Measurements from ENCODE around the gene PSMB9. TPM values are rescaled to one million over a fixed set of nuclear protein-coding genes. Genes with fewer than 3 reads are reported as not detected.

Gene PSMB9
- total RNA-seq, 3 donors from 2014 or later (not counting 1 experiment from before 2014, with no cell fraction given) = 112 to 190 (median 182) TPM

- Mint-ChIP-seq H3K9me3 (no peaks in the 10 kb centered on the region), H3K36me3 (peaks cover 36% of the 10 kb centered on the region), H3K27me3 (ENCODE audit: low read depth in 2 of 2) (no peaks in the 10 kb centered on the region), H3K4me3 (peak overlapping the region; percentile 95), H3K4me1 (peaks cover 68 to 84% of the 10 kb centered on the region in 2 donors), H3K27ac (peak overlapping the region; percentile 96 to 100)
- H3K27ac ChIP-seq (ENCODE audit: low read length) = peak overlapping the region; percentile 80
- intact Hi-C loops (cut with micrococcal nuclease) = loop anchor here (1.0 kb wide), 2 partner anchors 17 to 31 kb away; partner anchors contain the start of gene PSMB9
- H3K36me3 ChIP-seq (ENCODE audit: control insufficient read depth, insufficient read depth, low read length) = peaks cover 73% of the 10 kb centered on the region
- H3K4me3 ChIP-seq (ENCODE audit: low read length) = peak overlapping the region; percentile 63
- ATAC-seq (no peak), DNase-seq (peak in 1 of 2 donors; percentile 27)
- no peak for TF ChIP-seq CTCF (IDR thresholded peaks at IDR 0.05)
- H3K4me1 ChIP-seq (ENCODE audit: control insufficient read depth, insufficient read depth, low read length) = peaks cover 43% of the 10 kb centered on the region
- no peaks in the 10 kb centered on the region for H3K9me3 ChIP-seq (ENCODE audit: control insufficient read depth, insufficient read depth, low read length)
- H3K27me3 ChIP-seq (ENCODE audit: control insufficient read depth, insufficient read depth, low read length) = no peaks in the 10 kb centered on the region
- 25% methylated on average over 12 of the region's 12 CpGs for WGBS (ENCODE audit: insufficient coverage)
Measured at GRCh38 chr6:32837651-32838113, 16.3 kb upstream of the PSMB9 start.

- H3K27me3 Mint-ChIP-seq (ENCODE audit: low read depth in 2 of 2) = no peaks in the 10 kb centered on the region
- H3K9me3 Mint-ChIP-seq = no peaks in the 10 kb centered on the region
- 0% methylated on average over 48 of the region's 57 CpGs for WGBS (ENCODE audit: insufficient coverage)
- peaks cover 36% of the 10 kb centered on the region for H3K36me3 Mint-ChIP-seq
- intact Hi-C loops (cut with micrococcal nuclease) = loop anchor here (1.0 kb wide), 2 partner anchors 16 to 30 kb away; partner anchors contain the start of gene PSMB9
- H3K36me3 ChIP-seq (ENCODE audit: control insufficient read depth, insufficient read depth, low read length) = peaks cover 66% of the 10 kb centered on the region
- H3K27ac Mint-ChIP-seq = peak within 1 kb of the TSS; percentile 96 to 100
- peaks cover 46% of the 10 kb centered on the region for H3K4me1 ChIP-seq (ENCODE audit: control insufficient read depth, insufficient read depth, low read length)
- H3K4me1 Mint-ChIP-seq = peaks cover 69 to 84% of the 10 kb centered on the region in 2 donors
- no peaks in the 10 kb centered on the region for H3K27me3 ChIP-seq (ENCODE audit: control insufficient read depth, insufficient read depth, low read length)
- H3K4me3 ChIP-seq (ENCODE audit: low read length) = peak within 1 kb of the TSS; percentile 63
- H3K27ac ChIP-seq (ENCODE audit: low read length) = peak within 1 kb of the TSS; percentile 80
- peak; percentile 97 to 99 for DNase-seq
- H3K4me3 Mint-ChIP-seq = peak within 1 kb of the TSS; percentile 95
- ATAC-seq = peak; percentile 88 to 99 (median 88)
- no peaks in the 10 kb centered on the region for H3K9me3 ChIP-seq (ENCODE audit: control insufficient read depth, insufficient read depth, low read length)
- TF ChIP-seq CTCF (IDR thresholded peaks at IDR 0.05) = peak; percentile 91
Measured at GRCh38 chr6:32838114-32838958, 15.7 kb upstream of the PSMB9 start, which contains the start of gene TAP2. TAP2 (minus strand) TSS chr6:32838739; CDS start chr6:32838233, 506 bp downstream.

- intact Hi-C loops (cut with micrococcal nuclease) = no loop called here
- no peaks in the 10 kb centered on the region for H3K27me3 ChIP-seq (ENCODE audit: control insufficient read depth, insufficient read depth, low read length)
- no peaks in the 10 kb centered on the region for H3K27me3 Mint-ChIP-seq (ENCODE audit: low read depth in 2 of 2)
- DNase-seq = no peak
- no peaks in the 10 kb centered on the region for H3K9me3 Mint-ChIP-seq
- WGBS (ENCODE audit: insufficient coverage) = 94% methylated on average over 14 of the region's 15 CpGs
- H3K4me3 ChIP-seq (ENCODE audit: low read length) = no peak overlapping the region
- H3K27ac ChIP-seq (ENCODE audit: low read length) = peak overlapping the region; percentile 64
- no peak overlapping the region for H3K4me3 Mint-ChIP-seq
- peaks cover 56% of the 10 kb centered on the region for H3K36me3 ChIP-seq (ENCODE audit: control insufficient read depth, insufficient read depth, low read length)
- H3K27ac Mint-ChIP-seq = peak overlapping the region; percentile 96 to 100
- no peak for ATAC-seq
- H3K4me1 Mint-ChIP-seq = peaks cover 69 to 84% of the 10 kb centered on the region in 2 donors
- peaks cover 29% of the 10 kb centered on the region for H3K36me3 Mint-ChIP-seq
- H3K4me1 ChIP-seq (ENCODE audit: control insufficient read depth, insufficient read depth, low read length) = peaks cover 46% of the 10 kb centered on the region
- no peak for TF ChIP-seq CTCF (IDR thresholded peaks at IDR 0.05)
- no peaks in the 10 kb centered on the region for H3K9me3 ChIP-seq (ENCODE audit: control insufficient read depth, insufficient read depth, low read length)
Measured at GRCh38 chr6:32839356-32839755, 14.6 kb upstream of the PSMB9 start.

All from natural killer cell (primary cell).